HG03175 (cell line): ENCODE data around the gene OMD.

Experiments used
- ATAC-seq: cut with Tn5 transposase; IDR thresholded peaks from one replicate; pipeline ENCODE4 v1.9.1; 2021; ENCODE audit warnings: mild to moderate bottlenecking, moderate library complexity; ENCODE audit not compliant: unreplicated experiment

The OMD gene

GRCh38 chr9:92373167-92373566 lies 51.1 kb downstream of the OMD start:
- ATAC-seq = no peak

- no peak for ATAC-seq
Measured at GRCh38 chr9:92369075-92369474, 55.2 kb downstream of the OMD start.
